Measurements from ENCODE around the gene DYNC1H1. TPM values are rescaled to one million over a fixed set of nuclear protein-coding genes. Genes with fewer than 3 reads are reported as not detected.
A peak's percentile ranks its signal among the peaks of the same experiment; 100 is the strongest.
"Not testable (repeated sequence)": the region's sequence is repeated elsewhere in the genome, so short reads cannot be mapped to it uniquely, and the experiment has no call there.

Gene DYNC1H1
- total RNA-seq, 1 donor from 2014 or later, result 565 TPM

DNA sequence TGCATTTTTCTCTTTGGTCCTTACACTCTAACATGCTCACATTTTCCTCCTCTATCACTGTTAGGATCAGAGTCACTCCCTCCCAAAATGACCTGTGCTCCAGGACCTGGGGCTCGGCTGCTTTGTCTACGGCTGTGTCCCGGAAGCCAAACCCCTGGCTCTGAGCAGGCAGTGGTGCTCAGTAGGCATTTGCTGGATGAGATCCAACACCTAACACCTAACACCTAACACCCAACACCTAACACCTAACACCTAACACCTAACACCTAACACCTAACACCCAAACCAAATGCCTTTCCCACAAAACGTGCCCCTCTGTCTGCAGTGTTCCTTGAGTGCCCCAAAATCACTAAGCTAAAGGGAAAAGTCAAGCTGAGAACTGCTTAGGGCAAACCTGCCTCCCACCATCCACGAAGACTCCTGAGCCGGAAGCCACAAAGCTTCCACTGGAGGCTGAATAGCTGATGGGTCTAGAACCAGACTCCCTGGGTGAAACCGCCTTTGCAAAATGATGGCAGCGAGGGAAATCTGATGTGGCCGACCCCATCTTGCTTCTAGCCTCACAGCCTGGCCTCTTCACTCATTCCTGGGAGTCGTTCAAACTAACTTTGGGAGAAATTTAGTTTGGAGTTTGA, 93.2 kb downstream of the DYNC1H1 start:
- no peak for FAIRE-seq

DNA sequence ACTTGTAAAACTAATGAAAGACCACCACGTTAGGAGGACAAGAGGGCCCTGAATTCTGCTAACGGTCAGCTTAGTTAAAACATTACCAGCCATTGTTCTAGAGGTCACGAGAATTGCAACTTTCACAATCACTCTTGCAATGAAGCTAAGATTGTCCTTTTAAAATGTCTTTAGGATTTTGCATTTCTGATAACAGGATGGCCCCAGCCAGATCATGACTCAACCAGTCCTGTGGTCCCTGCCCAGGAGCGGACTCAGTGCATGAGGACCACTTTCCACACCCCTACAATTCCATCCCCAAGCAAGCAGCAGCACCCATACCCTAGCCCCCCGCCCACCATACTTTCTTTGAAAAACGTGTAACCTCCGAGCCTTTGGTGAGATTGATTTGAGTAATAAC, 93.8 kb downstream of the DYNC1H1 start:
- no peak for DNase-seq (ENCODE audit: low spot score in 2 of 2)
- FAIRE-seq, result no peak

More for the DNA sequence above, 93.2 kb downstream of the DYNC1H1 start:
- no peak for DNase-seq (ENCODE audit: low spot score in 2 of 2)

DNA sequence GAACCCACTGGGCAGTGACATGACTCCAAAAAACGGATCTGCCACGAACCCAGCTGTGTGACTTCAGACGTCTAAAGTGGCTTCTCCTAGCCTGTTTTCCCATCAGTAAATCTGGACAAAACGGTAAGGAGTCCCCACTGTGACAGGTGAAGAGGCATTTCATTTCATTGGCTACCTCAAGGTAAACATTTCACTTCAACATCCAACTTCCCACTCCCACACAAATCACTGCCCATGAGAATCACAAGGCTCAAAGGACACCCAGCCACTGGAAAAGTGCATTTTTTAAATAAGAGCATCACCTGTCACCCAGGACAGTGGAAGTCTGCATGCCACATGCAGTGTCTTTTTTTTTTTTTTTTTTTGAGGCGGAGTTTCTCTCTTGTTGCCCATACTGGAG, 94.6 kb downstream of the DYNC1H1 start:
- DNase-seq (ENCODE audit: low spot score in 2 of 2), result no peak

DNA sequence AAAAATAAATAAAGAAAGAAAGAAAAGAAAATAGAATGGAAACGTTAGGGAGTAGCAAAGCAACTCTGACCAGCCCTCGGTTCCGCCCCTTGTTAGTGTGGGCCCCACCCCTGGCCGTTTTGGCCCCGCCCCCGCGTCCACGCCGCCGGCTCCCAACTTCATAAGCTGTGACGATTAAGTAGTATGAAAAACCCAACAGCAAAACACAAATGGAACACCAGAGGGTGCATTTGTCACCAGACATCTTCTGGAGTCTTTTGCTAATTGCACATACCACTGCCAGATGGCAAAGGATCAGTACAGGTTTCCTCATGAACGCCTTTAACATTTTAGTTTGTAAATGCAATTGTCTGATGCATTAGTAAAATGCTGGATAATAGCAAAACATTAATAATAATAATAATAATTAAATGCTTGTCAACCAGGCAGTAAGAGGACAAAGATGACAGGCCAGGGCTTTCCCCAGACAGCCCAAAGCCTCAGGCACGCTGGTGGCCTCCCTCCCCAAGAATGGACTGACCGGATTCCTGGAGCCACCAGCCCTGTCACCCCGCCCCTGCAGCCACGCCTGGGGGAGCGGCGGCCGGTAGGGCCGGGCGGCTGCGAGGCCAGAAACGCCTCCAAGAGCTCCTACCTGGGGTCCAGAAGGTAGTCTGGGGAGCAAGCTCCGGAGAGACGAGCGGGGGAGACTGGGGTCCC, 98.9 kb downstream of the DYNC1H1 start:
- DNase-seq (ENCODE audit: low spot score in 2 of 2), result peak; percentile 60 to 78

More for the DNA sequence above, 94.6 kb downstream of the DYNC1H1 start:
- no peak for FAIRE-seq

DNA sequence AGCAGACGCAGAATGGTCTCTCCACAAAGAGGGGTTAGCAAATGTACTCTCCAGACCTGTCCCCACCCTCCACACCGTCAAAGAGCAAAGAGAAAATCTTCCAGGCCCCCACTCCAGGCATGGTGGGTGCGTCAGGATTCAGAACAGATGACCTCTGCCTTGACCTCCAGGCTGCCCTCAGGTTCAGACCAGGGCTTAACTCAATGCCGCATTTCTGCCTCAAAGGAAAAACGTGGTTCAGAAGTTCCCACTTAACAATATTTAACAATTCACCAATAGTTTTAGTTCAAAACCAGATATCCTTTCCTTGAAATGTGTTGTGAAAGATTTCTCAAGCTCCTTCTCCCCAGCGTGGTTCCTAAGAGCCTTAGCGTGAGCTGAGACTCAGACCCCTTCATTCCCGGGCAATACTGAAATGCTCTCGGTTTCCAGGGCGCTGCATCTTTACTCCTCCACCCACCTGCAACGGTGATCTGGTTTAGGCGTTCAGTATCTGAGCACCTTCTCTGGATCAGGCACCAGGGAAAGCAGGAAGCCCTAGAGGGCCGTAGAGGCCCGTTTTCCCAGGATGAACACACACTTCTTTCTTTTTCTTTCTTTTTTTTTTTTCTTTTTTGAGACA, 99.5 kb downstream of the DYNC1H1 start:
- DNase-seq (ENCODE audit: low spot score in 2 of 2), result no peak
- no peak for FAIRE-seq

More for the DNA sequence above, 98.9 kb downstream of the DYNC1H1 start:
- no peak for FAIRE-seq

DNA sequence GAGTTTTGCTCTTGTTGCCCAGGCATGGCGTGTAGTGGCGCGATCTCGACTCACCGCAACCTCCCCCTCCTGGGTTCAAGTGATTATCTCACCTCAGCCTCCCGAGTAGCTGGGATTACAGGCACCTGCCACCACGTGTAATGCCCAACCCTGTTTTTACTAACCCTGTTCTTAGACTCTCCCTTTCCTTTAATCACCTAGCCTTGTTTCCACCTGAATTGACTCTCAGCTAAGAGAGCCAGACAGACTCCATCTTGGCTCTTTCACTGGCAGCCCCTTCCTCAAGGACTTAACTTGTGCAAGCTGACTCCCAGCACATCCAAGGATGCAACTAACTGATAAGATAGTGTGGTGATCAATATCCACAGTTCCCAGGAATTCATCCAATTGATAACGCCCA, 100.2 kb downstream of the DYNC1H1 start:
- not testable (repeated sequence) for FAIRE-seq

DNA sequence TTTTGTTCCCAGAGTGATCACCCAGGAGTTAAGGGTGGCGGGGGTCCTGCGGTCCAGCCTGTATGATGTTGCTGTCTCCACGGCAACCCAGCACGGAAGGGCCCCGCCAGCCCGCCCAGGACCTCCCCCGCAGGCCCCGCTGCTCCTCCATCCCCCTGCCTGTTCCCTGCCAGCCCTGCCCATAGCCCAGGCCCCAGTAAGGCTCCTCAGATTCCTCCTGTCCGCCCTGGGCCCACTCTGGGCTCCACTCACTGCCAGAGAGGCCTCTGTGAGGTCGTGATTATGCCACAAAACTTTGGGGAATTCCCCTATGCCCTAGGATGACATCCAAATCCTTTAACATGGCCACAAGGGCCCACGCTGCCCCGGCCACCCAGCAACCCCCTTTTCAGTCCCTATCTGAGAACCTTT, 101.7 kb downstream of the DYNC1H1 start:
- no peak for FAIRE-seq
- DNase-seq (ENCODE audit: low spot score in 2 of 2), result no peak

More for the DNA sequence above, 100.2 kb downstream of the DYNC1H1 start:
- DNase-seq (ENCODE audit: low spot score in 2 of 2), result not testable (repeated sequence)

DNA sequence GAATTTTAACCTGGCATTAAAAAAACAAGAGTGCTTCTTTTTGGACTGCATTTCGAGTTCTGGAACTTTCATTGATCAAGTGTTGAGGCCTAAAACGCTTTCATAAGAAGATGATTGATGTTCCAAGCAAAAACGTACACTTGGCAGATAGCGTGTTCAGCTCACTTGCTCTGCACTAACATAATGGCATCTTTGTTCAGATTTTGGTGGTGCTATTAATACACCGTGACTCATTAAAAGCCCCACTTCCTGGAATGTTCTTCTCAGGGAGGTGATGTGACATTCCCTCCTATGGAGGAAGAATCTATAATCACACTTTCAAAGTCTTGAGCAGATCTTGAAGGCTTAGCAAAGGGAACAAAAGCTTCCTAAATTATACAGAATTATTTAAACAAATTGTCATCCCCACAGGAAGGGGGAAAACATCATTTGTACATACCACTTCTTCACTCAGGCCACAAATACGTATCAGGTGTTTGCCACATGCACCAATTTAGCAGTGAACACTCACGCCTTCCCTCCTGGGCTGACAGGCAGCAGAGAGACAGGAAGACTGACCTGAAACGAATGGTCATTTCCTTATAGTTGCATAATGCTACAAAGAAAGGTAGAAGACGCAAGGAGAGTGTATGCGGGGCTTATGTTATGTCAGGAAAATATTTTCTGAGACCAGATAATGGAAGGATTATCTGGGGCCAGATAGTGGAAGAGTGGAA, 107.1 kb downstream of the DYNC1H1 start:
- DNase-seq (ENCODE audit: low spot score in 2 of 2) (no peak), FAIRE-seq (no peak)

DNA sequence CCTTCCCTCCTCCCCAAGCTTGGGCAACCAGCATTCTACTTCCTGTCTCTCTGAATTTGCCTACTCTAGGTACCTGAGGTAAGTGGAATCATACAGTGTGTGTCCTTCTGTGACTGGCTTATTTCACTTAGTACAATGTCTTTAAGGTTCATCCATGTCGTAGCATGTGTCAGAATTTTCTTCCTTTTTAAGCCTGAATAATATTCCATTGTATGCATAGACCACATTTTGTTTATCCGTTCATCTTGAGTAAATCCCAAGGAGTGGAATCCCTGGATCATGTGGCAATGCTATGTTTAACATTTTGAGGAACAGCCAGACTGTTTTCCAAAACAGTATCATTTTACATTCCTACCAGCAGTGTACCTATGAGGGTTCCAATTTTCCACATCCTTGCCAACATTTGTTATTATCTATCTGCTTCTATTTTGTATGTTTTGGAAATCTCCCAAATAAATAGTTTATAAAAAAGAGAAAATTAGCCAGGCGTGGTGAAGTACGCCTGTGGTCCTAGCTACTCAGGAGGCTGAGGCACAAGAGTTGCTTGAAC, 110.1 kb downstream of the DYNC1H1 start:
- no peak for FAIRE-seq
- no peak for DNase-seq (ENCODE audit: low spot score in 2 of 2)

DNA sequence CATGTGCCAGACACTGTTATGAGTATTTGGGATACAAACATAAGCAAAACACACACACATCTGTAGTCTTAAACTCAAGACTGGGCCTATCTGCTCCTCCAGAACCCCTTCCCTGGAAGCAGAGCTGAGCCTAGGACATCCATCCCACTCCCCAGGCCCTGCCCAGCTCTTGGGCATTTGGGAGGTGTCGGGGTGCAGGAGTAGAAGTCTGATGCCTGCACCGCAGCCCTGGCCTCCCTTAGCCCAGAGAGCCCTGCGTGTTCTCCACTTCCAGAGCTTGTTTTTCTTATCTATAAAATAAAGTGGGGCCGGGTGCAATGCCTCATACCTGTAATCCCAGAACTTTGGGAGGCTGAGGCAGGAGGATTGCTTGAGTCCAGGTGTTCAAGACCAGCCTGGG, 110.8 kb downstream of the DYNC1H1 start:
- DNase-seq (ENCODE audit: low spot score in 2 of 2), result no peak
- no peak for FAIRE-seq

DNA sequence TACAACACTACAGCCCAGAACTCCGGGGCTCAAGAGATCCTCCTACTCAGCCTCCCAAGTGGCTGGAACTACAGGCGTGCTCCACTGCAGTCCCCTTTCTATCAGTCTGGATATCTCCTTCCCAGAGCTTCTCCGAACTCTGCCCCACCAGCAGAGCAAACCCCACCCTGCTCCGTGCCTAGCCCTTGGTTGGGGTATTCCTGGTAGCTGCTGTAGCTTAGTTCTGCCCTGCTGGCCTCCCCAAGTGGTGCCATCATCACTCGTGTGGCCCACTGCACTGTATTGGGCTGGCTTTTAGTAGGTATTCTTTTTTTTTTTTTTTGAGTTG, 113.0 kb downstream of the DYNC1H1 start:
- FAIRE-seq (no peak), DNase-seq (ENCODE audit: low spot score in 2 of 2) (no peak)

DNA sequence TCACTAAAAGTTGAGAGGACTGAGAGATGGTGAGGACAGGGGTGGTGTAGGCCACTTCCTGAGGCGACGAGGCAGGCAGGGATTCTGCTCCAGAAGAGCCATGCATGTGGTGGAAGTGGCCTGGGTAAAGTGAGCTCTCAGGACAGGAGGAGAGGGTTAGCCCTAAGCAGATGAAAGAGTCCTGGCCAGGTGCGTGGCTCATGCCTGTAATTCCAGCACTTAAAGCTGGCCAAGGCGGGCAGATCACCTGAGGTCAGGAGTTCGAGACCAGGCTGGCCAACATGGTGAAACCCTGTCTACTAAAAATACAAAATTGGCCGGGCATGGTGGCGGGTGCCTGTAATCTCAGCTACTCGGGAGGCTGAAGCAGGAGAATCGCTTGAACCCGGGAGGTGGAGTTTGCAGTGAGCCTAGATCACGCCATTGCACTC, 114.0 kb downstream of the DYNC1H1 start:
- not testable (repeated sequence) for DNase-seq (ENCODE audit: low spot score in 2 of 2); FAIRE-seq

DNA sequence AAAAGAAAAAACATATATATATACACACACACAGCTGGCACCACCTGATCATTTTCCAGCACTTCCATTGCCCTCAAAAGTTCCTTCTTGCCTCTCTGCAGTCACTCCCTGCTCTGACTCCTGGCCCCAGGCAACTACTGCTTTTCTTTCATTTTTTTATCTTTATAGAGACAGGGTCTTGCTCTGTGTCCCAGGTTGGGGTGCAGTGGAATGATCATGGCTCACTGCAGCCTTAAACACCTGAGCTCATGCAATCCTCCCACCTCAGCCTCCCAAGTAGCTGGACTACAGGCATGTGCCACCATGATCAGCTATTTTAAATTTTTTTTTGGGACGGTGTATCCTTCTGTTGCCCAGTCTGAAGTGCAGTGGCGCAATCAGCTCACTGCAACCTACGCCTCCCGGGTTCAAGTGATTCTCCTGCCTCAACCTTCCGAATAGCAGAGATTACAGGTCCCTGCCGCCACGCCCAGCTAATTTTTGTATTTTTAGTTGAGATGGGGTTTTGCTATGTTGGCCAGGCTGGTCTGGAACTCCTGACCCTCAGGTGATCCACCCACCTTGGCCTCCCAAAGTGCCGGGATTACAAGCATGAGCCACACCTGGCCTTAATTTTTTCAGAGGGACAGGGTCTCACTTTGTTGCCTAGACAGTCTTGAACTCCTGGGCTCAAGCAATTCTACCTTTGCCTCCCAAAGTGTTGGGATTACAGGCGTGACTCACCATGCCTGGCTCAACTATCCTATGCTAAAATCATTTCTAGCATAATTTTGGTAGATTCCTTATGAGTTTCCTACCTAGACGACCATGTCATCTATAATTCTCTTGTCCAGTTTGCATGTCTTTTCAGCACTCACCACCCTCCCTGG, 114.7 kb downstream of the DYNC1H1 start:
- DNase-seq (ENCODE audit: low spot score in 2 of 2) (no peak), FAIRE-seq (no peak)

DNA sequence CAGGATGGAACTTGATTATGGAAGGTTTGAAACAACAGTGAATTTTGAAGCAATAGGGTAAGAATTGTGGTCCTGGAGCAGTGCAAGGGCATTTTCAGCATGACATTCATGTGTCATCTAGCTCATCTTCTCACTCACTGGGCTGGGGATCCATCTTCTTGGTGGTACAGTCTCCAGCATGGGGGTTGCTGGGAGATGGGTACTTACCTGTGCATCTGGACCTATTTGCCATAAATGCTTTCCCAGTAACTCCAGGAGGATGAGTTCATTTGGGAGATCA, 115.3 kb downstream of the DYNC1H1 start:
- DNase-seq (ENCODE audit: low spot score in 2 of 2) (no peak), FAIRE-seq (no peak)

DNA sequence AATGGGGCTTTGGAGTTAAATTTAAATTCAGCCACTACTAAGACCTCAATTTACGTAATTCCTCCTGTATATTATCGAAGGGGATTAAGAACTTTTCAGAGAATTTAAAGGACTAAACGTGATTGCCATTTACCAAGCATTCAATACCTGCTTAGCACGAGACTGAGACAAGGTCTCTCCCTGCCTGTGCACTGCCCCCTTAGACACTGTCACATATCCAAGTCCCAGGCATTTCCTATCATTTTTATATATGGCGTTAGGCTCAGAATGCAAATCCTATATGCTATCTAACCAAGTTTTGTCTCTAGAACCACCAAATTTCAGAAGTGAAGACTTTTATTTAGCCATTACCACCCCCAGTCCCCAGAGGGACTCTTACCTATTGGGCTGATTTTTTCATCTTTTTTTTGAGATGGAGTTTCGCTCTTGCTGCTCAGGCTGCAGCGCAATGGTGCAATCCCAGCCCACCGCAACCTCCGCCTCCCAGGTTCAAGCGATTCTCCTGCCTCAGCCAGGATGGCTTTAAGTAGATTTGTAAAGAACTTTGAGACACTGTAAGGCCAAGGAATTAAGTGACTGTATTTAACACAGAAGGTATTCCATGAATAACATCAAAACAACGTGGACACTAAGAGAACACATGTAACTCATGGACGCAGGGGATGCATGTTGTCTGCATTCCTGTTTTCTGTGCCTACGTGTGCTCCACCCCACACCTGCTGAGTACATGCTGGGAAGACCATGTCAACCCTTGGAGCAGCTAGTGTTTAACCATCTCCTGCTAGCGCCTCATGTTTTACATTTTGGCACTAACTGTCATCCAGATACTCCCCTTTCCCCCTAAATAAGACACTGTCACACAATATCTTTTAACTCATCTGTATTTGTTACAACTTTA, 116.1 kb downstream of the DYNC1H1 start:
- DNase-seq (ENCODE audit: low spot score in 2 of 2), result no peak
- FAIRE-seq, result no peak

DNA sequence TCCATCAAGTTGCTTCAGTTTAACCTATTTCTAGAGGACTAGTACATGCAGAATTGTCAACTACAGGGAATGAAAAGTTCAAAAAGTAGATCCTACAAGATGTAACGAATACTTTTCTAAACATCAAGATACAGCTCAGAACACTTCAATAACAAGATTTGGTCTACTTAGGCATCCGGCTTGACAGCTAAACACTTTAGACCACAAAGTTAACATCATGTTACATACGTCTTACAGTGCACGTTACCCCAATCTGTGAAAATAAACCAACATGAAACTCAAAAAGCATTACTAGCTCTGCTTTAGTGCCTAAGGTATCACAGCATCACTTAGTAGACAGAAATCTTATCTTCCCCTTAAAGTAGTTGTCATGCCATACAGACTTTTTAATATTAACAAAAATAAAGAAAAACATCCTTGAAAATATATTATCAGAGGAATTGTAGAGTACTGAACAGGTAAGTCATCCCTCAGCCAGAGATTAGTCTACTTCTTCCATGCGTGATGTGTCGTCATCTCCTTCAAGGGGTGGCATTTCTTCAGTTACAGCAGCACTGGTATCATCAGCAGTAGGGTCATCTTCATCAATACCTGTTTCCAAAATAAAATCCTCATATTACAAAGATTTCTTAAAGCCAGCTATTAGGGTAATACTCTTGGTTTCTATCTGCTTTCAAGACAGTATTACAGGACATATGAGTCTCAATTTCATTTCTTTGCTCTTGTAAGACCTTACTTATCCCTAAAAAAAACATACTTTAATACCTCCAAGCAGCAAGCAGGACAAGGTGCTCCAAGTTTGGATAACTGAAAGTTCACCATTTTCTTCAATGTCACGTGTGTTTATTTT, 117.1 kb downstream of the DYNC1H1 start:
- DNase-seq (ENCODE audit: low spot score in 2 of 2) (no peak), FAIRE-seq (no peak)

DNA sequence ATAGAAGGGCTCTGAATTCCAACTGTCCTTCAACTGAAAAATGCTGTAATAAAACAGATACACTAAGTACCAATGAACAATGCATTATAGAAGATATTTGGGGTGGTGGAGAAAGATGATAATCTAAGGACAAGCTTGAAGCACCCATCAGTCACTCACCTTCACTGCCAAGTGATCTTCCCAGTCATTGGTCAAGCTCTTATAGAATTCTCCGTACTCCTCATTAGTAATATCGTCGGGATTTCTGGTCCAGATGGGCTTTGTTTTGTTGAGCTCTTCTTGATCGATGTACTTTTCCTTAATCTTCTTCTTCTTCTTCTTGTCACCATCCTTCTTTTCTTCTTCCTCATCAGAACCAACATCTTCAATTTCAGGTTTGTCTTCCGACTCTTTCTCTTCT, 120.1 kb downstream of the DYNC1H1 start:
- not testable (repeated sequence) for DNase-seq (ENCODE audit: low spot score in 2 of 2); FAIRE-seq

DNA sequence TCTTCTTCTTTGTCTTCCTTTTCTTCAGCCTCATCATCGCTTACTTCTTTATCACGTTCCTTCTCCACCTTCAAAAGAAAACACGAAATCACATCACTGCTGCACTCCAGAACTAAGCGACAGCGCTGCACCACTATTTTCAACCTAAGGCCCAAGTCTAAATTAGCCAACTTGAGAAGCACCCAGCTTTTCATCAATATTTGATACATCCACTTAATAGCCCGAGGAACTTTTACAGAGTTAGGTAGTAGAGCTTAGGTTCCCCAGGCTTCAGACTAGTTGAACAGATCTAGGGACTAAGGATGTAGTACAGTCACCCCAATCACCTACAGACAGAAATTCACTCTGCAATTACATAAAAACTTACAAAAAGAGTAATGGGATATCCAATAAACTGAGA, 120.6 kb downstream of the DYNC1H1 start:
- FAIRE-seq (no peak), DNase-seq (ENCODE audit: low spot score in 2 of 2) (no peak)

All from frontal cortex (tissue), 4 donors.